ENCODE data around the gene BDKRB2.

The BDKRB2 gene

GRCh38 chr14:96217376-96217913, 12.8 kb downstream of the BDKRB2 start:
- no peak overlapping the region for H3K27ac ChIP-seq
- no peak overlapping the region for H3K4me3 ChIP-seq
- TF ChIP-seq EZH2 (IDR thresholded peaks at IDR 0.05) (no peak), POLR2AphosphoS5 (IDR thresholded peaks at IDR 0.05; ENCODE audit: borderline replicate concordance, low read depth, low read length) (no peak), FOXP2 (optimal IDR thresholded peaks at IDR 0.05; ENCODE audit: control extremely low read depth, extremely low read length, insufficient read depth) (no peak)
- no peaks in the 10 kb centered on the region for H3K36me3 ChIP-seq (ENCODE audit: insufficient read depth, low read length)
- no peaks in the 10 kb centered on the region for H3K9me3 ChIP-seq (ENCODE audit: low read depth, low read length)
- DNase-seq (ENCODE audit: low read depth, low spot score) = no peak
- H3K9ac ChIP-seq (ENCODE audit: insufficient read length) = no peak overlapping the region

GRCh38 chr14:96221109-96221650, 16.5 kb downstream of the BDKRB2 start:
- no peak for DNase-seq (ENCODE audit: low read depth, low spot score)
- Histone ChIP-seq H3K9ac (ENCODE audit: insufficient read length) (no peak overlapping the region), H3K36me3 (ENCODE audit: insufficient read depth, low read length) (no peaks in the 10 kb centered on the region), H3K27ac (no peak overlapping the region), H3K9me3 (ENCODE audit: low read depth, low read length) (no peaks in the 10 kb centered on the region), H3K4me3 (no peak overlapping the region)
- TF ChIP-seq FOXP2 (optimal IDR thresholded peaks at IDR 0.05; ENCODE audit: control extremely low read depth, extremely low read length, insufficient read depth) (no peak), EZH2 (IDR thresholded peaks at IDR 0.05) (no peak), POLR2AphosphoS5 (IDR thresholded peaks at IDR 0.05; ENCODE audit: borderline replicate concordance, low read depth, low read length) (no peak)

GRCh38 chr14:96221841-96222240, 17.2 kb downstream of the BDKRB2 start:
- H3K9ac ChIP-seq (ENCODE audit: insufficient read length) = no peak overlapping the region
- no peaks in the 10 kb centered on the region for H3K36me3 ChIP-seq (ENCODE audit: insufficient read depth, low read length)
- H3K4me3 ChIP-seq = no peak overlapping the region
- no peak for DNase-seq (ENCODE audit: low read depth, low spot score)
- H3K9me3 ChIP-seq (ENCODE audit: low read depth, low read length) = no peaks in the 10 kb centered on the region
- no peak overlapping the region for H3K27ac ChIP-seq
- no peak for TF ChIP-seq FOXP2 (optimal IDR thresholded peaks at IDR 0.05; ENCODE audit: control extremely low read depth, extremely low read length, insufficient read depth)
- no peak for TF ChIP-seq POLR2AphosphoS5 (IDR thresholded peaks at IDR 0.05; ENCODE audit: borderline replicate concordance, low read depth, low read length)
- TF ChIP-seq EZH2 (IDR thresholded peaks at IDR 0.05) = no peak

GRCh38 chr14:96224480-96225096, 19.9 kb downstream of the BDKRB2 start:
- no peak overlapping the region for H3K27ac ChIP-seq
- no peaks in the 10 kb centered on the region for H3K36me3 ChIP-seq (ENCODE audit: insufficient read depth, low read length)
- TF ChIP-seq EZH2 (IDR thresholded peaks at IDR 0.05) = no peak
- TF ChIP-seq FOXP2 (optimal IDR thresholded peaks at IDR 0.05; ENCODE audit: control extremely low read depth, extremely low read length, insufficient read depth) = no peak
- no peak for TF ChIP-seq POLR2AphosphoS5 (IDR thresholded peaks at IDR 0.05; ENCODE audit: borderline replicate concordance, low read depth, low read length)
- no peak for DNase-seq (ENCODE audit: low read depth, low spot score)
- H3K4me3 ChIP-seq = no peak overlapping the region
- no peaks in the 10 kb centered on the region for H3K9me3 ChIP-seq (ENCODE audit: low read depth, low read length)
- no peak overlapping the region for H3K9ac ChIP-seq (ENCODE audit: insufficient read length)

- H3K27ac ChIP-seq = no peak overlapping the region
- H3K9ac ChIP-seq (ENCODE audit: insufficient read length) = no peak overlapping the region
- DNase-seq (ENCODE audit: low read depth, low spot score) = no peak
- H3K9me3 ChIP-seq (ENCODE audit: low read depth, low read length) = no peaks in the 10 kb centered on the region
- H3K36me3 ChIP-seq (ENCODE audit: insufficient read depth, low read length) = no peaks in the 10 kb centered on the region
- H3K4me3 ChIP-seq = no peak overlapping the region
- no peak for TF ChIP-seq EZH2 (IDR thresholded peaks at IDR 0.05)
- no peak for TF ChIP-seq FOXP2 (optimal IDR thresholded peaks at IDR 0.05; ENCODE audit: control extremely low read depth, extremely low read length, insufficient read depth)
Measured at GRCh38 chr14:96225213-96225612, 20.6 kb downstream of the BDKRB2 start.

- no peak overlapping the region for H3K4me3 ChIP-seq
- no peaks in the 10 kb centered on the region for H3K36me3 ChIP-seq (ENCODE audit: insufficient read depth, low read length)
- TF ChIP-seq POLR2AphosphoS5 (IDR thresholded peaks at IDR 0.05; ENCODE audit: borderline replicate concordance, low read depth, low read length) (no peak), FOXP2 (optimal IDR thresholded peaks at IDR 0.05; ENCODE audit: control extremely low read depth, extremely low read length, insufficient read depth) (no peak), EZH2 (IDR thresholded peaks at IDR 0.05) (no peak)
- no peaks in the 10 kb centered on the region for H3K9me3 ChIP-seq (ENCODE audit: low read depth, low read length)
- no peak overlapping the region for H3K9ac ChIP-seq (ENCODE audit: insufficient read length)
- no peak overlapping the region for H3K27ac ChIP-seq
- DNase-seq (ENCODE audit: low read depth, low spot score) = no peak
Measured at GRCh38 chr14:96225745-96226151, 21.1 kb downstream of the BDKRB2 start.

- DNase-seq (ENCODE audit: low read depth, low spot score) = no peak
- H3K36me3 ChIP-seq (ENCODE audit: insufficient read depth, low read length) = no peaks in the 10 kb centered on the region
- no peaks in the 10 kb centered on the region for H3K9me3 ChIP-seq (ENCODE audit: low read depth, low read length)
- H3K4me3 ChIP-seq = no peak overlapping the region
- TF ChIP-seq FOXP2 (optimal IDR thresholded peaks at IDR 0.05; ENCODE audit: control extremely low read depth, extremely low read length, insufficient read depth) (no peak), EZH2 (IDR thresholded peaks at IDR 0.05) (no peak), POLR2AphosphoS5 (IDR thresholded peaks at IDR 0.05; ENCODE audit: borderline replicate concordance, low read depth, low read length) (no peak)
- H3K27ac ChIP-seq = no peak overlapping the region
- H3K9ac ChIP-seq (ENCODE audit: insufficient read length) = no peak overlapping the region
Measured at GRCh38 chr14:96227428-96227827, 22.8 kb downstream of the BDKRB2 start.

GRCh38 chr14:96229315-96229714, 24.7 kb downstream of the BDKRB2 start:
- no peak for DNase-seq (ENCODE audit: low read depth, low spot score)
- Histone ChIP-seq H3K9me3 (ENCODE audit: low read depth, low read length) (no peaks in the 10 kb centered on the region), H3K4me3 (no peak overlapping the region), H3K9ac (ENCODE audit: insufficient read length) (no peak overlapping the region), H3K27ac (no peak overlapping the region), H3K36me3 (ENCODE audit: insufficient read depth, low read length) (no peaks in the 10 kb centered on the region)
- TF ChIP-seq POLR2AphosphoS5 (IDR thresholded peaks at IDR 0.05; ENCODE audit: borderline replicate concordance, low read depth, low read length) (no peak), FOXP2 (optimal IDR thresholded peaks at IDR 0.05; ENCODE audit: control extremely low read depth, extremely low read length, insufficient read depth) (no peak), EZH2 (IDR thresholded peaks at IDR 0.05) (no peak)
